WI38 (cell line): Measurements from ENCODE around the gene ARGLU1.

Source experiments
- H3K4me3 ChIP-seq: 2 replicates; pipeline ENCODE4 v1.5.1; 2011; ENCODE audit warnings: low read depth, mild to moderate bottlenecking, control low read depth, low read length
- TF ChIP-seq, protein P1 (sequence below): IDR thresholded peaks from 2 replicates; pipeline ENCODE4 v1.5.1; 2012; ENCODE audit warnings: low read depth, mild to moderate bottlenecking, control low read depth, low read length

ARGLU1 gene

DNA sequence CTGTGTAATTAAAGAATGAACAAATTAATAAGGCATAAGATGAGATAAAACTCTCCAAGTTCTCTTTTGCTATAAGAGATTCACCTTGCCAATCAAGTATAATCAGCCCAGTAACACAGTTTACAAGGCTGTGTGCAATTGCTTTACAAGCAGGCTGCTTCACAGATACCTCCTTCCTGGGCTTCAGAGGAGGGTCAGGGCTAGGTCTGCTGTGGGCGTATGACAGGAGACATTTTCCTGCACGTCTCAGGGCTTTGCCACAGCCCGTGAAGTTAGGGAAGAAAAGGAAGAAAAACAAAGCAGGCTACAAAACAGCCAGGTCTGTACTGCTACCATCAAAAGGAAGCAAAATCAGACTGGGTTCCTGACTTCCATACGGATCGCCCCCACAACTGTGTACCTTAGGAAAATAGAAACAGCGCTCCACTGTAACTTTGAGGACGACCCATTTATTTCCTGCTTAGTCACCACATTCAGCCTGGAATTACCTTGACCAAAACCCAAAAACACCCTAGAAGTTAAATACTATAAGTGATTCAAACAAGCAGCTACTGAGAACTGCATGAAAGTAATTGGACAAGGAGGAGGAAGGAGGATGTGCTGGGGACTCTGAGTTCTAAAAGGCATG, 44.9 kb downstream of the ARGLU1 start:
- no peak overlapping the region for H3K4me3 ChIP-seq
- TF ChIP-seq, protein P1, sequence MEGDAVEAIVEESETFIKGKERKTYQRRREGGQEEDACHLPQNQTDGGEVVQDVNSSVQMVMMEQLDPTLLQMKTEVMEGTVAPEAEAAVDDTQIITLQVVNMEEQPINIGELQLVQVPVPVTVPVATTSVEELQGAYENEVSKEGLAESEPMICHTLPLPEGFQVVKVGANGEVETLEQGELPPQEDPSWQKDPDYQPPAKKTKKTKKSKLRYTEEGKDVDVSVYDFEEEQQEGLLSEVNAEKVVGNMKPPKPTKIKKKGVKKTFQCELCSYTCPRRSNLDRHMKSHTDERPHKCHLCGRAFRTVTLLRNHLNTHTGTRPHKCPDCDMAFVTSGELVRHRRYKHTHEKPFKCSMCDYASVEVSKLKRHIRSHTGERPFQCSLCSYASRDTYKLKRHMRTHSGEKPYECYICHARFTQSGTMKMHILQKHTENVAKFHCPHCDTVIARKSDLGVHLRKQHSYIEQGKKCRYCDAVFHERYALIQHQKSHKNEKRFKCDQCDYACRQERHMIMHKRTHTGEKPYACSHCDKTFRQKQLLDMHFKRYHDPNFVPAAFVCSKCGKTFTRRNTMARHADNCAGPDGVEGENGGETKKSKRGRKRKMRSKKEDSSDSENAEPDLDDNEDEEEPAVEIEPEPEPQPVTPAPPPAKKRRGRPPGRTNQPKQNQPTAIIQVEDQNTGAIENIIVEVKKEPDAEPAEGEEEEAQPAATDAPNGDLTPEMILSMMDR: no peak

DNA sequence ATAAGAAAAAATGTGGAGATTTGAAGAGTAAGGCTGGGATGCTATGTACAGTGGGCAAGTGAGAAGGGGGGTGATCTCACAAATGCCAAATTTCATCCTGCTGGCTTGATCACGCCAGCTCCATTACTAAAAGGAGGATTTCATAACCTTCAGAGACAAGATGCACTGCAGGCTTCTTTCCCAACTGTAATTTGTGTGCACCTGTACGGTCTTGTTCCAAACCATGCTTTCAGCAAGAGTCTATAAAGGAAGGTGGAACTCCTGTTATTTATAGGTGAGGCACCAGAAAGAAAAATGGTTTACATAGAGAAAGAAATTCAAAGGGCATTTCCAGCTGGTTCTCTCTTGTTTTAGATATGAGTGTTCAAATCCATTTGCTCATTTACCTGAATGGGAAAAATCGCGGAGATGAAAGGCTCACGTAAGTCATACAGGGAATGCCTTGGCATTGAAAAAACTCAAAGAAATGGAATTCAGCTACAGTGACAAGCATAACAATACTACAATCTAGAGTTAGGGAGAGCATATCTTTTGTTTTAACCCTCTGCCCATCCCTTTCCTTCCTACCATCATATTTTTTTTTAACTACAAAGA, 45.7 kb downstream of the ARGLU1 start:
- no peak overlapping the region for H3K4me3 ChIP-seq

DNA sequence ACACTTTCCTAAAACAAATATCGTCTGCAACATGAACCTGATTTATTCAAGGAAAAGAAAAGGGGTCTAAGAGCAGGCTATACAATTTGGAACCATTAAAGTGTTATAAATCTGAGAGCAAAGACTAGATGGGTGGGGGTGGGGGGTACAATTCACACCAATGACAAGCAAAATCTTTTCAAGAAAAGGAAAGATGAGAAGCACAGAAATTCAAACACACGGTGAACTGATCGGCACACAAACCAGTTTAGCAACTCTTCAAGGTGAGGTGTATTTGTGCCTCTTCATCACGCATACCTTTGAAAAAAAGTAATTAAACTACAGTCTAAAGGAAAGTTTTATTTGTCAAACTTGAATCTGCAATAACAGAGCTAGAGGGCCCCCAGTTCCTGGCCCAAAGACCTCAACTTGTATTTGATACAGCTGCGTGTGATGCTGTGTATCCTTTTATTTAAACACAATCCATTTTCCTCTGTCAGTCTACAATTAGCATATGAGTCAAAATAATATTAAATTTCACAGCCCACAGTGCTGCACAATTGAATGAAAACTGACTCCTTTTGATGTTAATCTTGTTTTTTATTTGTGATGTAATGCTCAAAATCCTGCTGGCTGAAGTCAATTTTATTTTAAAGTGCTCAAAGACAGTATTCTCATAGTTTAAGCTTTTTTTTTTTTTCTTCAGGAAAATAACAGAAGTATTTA, 46.7 kb downstream of the ARGLU1 start:
- TF ChIP-seq, protein P1: no peak
- H3K4me3 ChIP-seq: no peak overlapping the region

More for the DNA sequence above, 45.7 kb downstream of the ARGLU1 start:
- TF ChIP-seq, protein P1: no peak

DNA sequence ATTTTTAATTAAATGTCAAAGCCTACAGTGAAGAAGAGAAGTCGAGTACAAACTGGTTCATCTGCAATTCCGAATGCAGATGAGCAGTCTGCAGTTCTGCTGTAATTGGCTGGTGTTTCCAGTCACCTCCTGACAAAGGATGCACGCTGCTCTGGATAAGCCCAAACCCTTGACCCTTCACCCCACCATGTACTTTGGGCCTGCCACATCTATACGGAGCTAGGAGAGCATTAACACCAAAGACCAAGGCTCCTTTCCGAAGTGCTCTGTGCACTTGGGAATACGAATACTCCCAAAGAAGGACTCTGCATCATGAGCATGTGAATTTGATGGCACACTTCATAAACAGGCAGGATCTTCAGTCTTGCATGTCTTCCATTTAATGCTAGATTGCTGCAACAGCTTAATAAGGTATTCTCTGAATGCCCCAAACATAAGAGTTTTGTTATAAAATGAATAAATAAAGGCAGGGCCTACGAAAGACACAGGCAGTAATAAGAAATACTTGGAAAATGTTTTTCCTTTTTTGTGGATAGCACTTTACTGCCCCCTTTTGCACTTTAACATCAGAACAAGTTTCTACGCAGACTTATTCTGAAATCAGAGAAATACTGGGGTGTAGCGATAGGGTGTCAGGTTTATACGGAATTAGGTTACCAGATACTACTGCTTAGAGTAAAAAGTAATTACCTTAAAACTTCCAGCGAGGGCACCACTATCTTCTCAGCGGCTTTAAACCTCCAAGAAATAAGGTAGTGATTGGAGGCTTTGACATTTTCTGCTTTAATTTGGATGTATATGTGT, 47.5 kb downstream of the ARGLU1 start:
- no peak overlapping the region for H3K4me3 ChIP-seq
- TF ChIP-seq, protein P1: 0 out of 2 replicates have a peak, but pooled peaks have one; percentile 20

DNA sequence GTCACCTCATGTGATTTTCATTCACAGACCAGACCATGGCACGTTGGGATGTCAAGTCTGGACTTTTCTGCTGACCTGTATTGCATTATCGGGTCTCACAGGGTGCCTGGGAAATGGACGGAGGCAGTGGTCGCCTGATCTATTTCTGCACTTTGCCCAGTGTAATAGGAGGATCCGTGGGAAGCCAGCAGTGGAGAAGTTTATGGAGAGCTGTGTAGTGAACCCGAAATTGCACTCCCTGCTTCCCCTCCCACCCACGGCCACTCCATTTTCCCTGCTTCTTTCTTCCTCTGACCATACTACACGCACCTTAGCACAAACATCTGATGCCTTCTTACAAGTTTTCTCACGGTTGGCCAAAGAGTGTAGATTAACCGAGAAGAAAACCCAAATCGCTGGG, 49.4 kb downstream of the ARGLU1 start:
- TF ChIP-seq, protein P1: no peak
- H3K4me3 ChIP-seq: no peak overlapping the region

DNA sequence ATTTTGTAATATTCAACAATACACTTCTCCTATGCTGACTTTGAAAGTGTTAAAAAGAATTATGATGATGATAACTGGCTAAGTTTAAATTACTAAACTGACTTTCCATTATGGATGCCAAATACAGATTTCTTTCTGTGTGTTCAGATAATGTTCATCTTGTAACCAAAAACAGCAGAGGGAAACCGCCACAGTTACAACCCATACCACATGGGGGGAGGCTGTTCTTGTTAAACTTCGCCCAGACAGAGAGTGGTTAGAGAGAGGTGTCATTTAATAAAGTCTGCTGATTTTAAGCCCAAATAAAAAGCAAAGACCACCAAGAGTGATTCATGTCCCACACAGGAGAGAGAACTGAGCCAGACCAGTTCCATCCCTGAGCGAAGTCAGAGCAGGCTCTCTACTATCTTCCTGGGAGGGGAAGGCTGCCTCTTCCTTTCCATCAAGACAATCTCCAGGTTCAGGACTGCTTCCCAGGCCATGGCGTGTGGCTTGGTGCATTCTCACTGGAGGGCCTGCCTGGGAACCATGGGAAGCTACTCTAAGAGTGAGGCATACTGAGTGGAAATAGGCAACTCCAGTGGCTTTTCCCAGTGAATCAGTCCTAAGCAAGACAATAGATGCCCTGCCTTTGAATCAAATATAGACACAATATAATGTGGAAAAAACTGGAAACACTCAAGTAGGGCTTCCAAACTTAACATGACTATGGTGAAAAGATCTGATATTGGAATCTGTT, 50.7 kb downstream of the ARGLU1 start:
- H3K4me3 ChIP-seq: no peak overlapping the region
- TF ChIP-seq, protein P1: no peak
